Neural progenitor cell (in vitro differentiated cells): ENCODE measurements around the gene EIPR1. TPM values are rescaled to one million over a fixed set of nuclear protein-coding genes. Genes with fewer than 3 reads are reported as not detected.

Experiments
- DNase-seq: peaks from one replicate; pipeline ENCODE4 v3.0.0-alpha.2; 2016; ENCODE audit warnings: low spot score
- H2AFZ ChIP-seq: fragments of 200-600 bp; sonication (generic); replicated peaks from 2 replicates; pipeline ENCODE4 v1.6.1; 2016; ENCODE audit warnings: antibody characterized with exemption
- H3F3A ChIP-seq: fragments of 200-600 bp; sonication (generic); 2 replicates; pipeline ENCODE4 v1.6.1; 2016; ENCODE audit warnings: antibody characterized with exemption, low read depth
- H3K27ac ChIP-seq: fragments of 200-600 bp; sonication (generic); 2 replicates; pipeline ENCODE4 v1.5.1; 2016; ENCODE audit warnings: mild to moderate bottlenecking
- H3K27me3 ChIP-seq: fragments of 200-600 bp; sonication (generic); 2 replicates; pipeline ENCODE4 v1.6.1; 2016; ENCODE audit warnings: mild to moderate bottlenecking, moderate library complexity
- H3K36me3 ChIP-seq: fragments of 200-600 bp; sonication (generic); 2 replicates; pipeline ENCODE4 v1.5.1; 2016
- H3K4me1 ChIP-seq: fragments of 200-600 bp; sonication (generic); 2 replicates; pipeline ENCODE4 v1.6.1; 2016; ENCODE audit warnings: mixed run types
- H3K4me2 ChIP-seq: fragments of 200-600 bp; sonication (generic); 2 replicates; pipeline ENCODE4 v1.6.1; 2016
- H3K4me3 ChIP-seq: fragments of 200-600 bp; sonication (generic); 2 replicates; pipeline ENCODE4 v1.5.1; 2016
- H3K79me2 ChIP-seq: fragments of 200-600 bp; sonication (generic); 2 replicates; pipeline ENCODE4 v1.6.1; 2016; ENCODE audit warnings: low read depth
- H3K9ac ChIP-seq: fragments of 200-600 bp; sonication (generic); 2 replicates; pipeline ENCODE4 v1.6.1; 2016
- H3K9me3 ChIP-seq: fragments of 200-600 bp; sonication (generic); 2 replicates; pipeline ENCODE4 v1.5.1; 2016; ENCODE audit warnings: low read depth
- H4K20me1 ChIP-seq: fragments of 200-600 bp; sonication (generic); 2 replicates; pipeline ENCODE4 v1.6.1; 2016; ENCODE audit warnings: low read depth
- H3K27ac Mint-ChIP-seq: 3 replicates; pipeline ENCODE4 v1.8.0; 2021; ENCODE audit warnings: mixed read lengths
- H3K27me3 Mint-ChIP-seq: 2 replicates; pipeline ENCODE4 v1.8.0; 2022; ENCODE audit warnings: low read depth, mild to moderate bottlenecking, inconsistent platforms, moderate library complexity, mixed read lengths; ENCODE audit not compliant: insufficient read depth
- H3K36me3 Mint-ChIP-seq: 3 replicates; pipeline ENCODE4 v1.8.0; 2021; ENCODE audit warnings: mixed read lengths
- H3K4me1 Mint-ChIP-seq: 3 replicates; pipeline ENCODE4 v1.8.0; 2021; ENCODE audit warnings: mixed read lengths
- H3K4me3 Mint-ChIP-seq: 3 replicates; pipeline ENCODE4 v1.8.0; 2021; ENCODE audit warnings: mild to moderate bottlenecking, moderate library complexity, mixed read lengths
- H3K9me3 Mint-ChIP-seq: 3 replicates; pipeline ENCODE4 v1.8.0; 2020; ENCODE audit warnings: mixed read lengths
- EZH2 ChIP-seq: fragments of 200-600 bp; sonication (generic); IDR thresholded peaks from 2 replicates; pipeline ENCODE4 v1.6.1; 2017; ENCODE audit warnings: antibody characterized with exemption, mild to moderate bottlenecking, moderate library complexity
- EZH2phosphoT487 ChIP-seq: fragments of 200-600 bp; sonication (generic); IDR thresholded peaks from 2 replicates; pipeline ENCODE4 v1.6.1; 2017; ENCODE audit warnings: antibody characterized with exemption
- total RNA-seq: library from RNA; depleted of rRNA; stranded (reverse); fragments of >200 nt; gene quantifications from 2 replicates; pipeline ENCODE4 v1.2.3, GENCODE V29; 2015; ENCODE audit warnings: low replicate concordance
- TF ChIP-seq, protein P1 (sequence below): fragments of 200-600 bp; sonication (generic); IDR thresholded peaks from 2 replicates; pipeline ENCODE4 v1.5.1; 2017; ENCODE audit warnings: antibody characterized with exemption, mild to moderate bottlenecking

EIPR1 gene
- total RNA-seq, 1 donor from 2014 or later: 57.1 TPM

DNA sequence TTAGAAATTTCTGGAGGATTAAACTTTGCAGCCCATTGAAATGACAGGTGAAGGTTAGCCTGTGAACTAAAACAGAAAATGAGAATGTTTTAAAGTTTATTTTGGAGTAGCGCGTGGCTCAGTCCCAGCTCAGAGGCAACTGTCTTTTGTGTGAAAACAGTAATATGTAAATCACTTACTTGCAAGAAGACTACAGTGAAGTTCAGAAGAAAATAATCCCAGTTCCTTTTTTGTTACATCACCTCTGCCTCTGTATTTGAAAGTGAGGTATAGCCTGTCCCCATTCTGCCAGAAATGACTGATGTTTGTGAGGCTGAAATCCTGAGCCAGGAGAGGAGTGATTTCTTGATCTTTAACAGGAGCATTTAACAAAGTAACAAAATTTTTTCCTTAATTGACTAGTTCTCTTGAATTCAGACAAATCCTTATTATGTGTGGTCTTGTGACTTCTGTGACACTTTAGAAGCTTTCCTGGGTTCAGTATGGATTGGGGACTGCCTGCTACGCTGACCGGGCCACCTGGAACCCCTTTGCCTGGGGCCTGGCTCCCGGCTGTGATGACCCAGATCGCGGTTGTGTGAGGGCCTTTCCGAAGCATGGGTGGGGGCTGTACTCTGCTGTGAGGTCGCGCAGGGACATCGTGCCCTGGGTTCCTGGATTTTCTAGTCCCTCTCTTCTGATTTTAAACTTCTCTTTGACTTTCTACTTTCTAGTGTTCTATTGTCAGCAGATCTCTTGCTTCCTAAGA is 26.1 kb upstream of the EIPR1 start:
- DNase-seq: no peak
- no peaks in the 10 kb centered on the region for H3K9me3 Mint-ChIP-seq
- no peak overlapping the region for H3K27ac Mint-ChIP-seq
- peaks cover 14% of the 10 kb centered on the region for H3K36me3 Mint-ChIP-seq
- Histone ChIP-seq H3K36me3 (peaks cover 4% of the 10 kb centered on the region), H3K79me2 (no peaks in the 10 kb centered on the region), H2AFZ (no peak overlapping the region), H3K27me3 (no peaks in the 10 kb centered on the region), H3K27ac (no peak overlapping the region), H3K4me1 (peaks cover 13% of the 10 kb centered on the region), H3K4me2 (no peak overlapping the region), H4K20me1 (peaks cover 23% of the 10 kb centered on the region), H3K9ac (no peak overlapping the region), H3F3A (peaks cover 12% of the 10 kb centered on the region), H3K4me3 (no peak overlapping the region), H3K9me3 (no peaks in the 10 kb centered on the region)
- H3K27me3 Mint-ChIP-seq: no peaks in the 10 kb centered on the region
- TF ChIP-seq EZH2phosphoT487 (no peak), EZH2 (no peak)
- TF ChIP-seq, protein P1, sequence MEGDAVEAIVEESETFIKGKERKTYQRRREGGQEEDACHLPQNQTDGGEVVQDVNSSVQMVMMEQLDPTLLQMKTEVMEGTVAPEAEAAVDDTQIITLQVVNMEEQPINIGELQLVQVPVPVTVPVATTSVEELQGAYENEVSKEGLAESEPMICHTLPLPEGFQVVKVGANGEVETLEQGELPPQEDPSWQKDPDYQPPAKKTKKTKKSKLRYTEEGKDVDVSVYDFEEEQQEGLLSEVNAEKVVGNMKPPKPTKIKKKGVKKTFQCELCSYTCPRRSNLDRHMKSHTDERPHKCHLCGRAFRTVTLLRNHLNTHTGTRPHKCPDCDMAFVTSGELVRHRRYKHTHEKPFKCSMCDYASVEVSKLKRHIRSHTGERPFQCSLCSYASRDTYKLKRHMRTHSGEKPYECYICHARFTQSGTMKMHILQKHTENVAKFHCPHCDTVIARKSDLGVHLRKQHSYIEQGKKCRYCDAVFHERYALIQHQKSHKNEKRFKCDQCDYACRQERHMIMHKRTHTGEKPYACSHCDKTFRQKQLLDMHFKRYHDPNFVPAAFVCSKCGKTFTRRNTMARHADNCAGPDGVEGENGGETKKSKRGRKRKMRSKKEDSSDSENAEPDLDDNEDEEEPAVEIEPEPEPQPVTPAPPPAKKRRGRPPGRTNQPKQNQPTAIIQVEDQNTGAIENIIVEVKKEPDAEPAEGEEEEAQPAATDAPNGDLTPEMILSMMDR: no peak
- peaks cover 18% of the 10 kb centered on the region for H3K4me1 Mint-ChIP-seq
- no peak overlapping the region for H3K4me3 Mint-ChIP-seq

DNA sequence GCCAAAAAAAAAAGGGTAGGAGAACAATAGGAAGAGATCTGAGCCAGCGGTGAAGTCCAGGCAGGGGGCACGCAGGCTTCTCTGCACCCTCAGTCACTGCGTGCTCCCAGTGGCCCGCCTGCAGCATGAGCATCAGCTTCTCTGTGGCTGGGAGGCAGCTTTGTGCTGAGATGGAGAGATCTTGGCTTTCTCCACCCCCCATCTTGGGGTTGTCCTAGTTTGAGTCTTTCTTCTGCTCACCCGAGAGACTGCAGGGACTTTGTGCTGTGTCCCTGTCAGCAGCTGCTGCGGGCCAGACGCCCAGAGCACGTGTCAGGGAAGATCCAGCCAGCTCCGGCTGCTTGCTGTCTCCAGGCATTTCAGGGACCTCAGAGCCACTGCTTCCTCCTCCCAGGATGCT is 22.2 kb upstream of the EIPR1 start:
- Histone ChIP-seq H3K4me2 (peak overlapping the region; percentile 67), H4K20me1 (peaks cover 28% of the 10 kb centered on the region), H3K4me1 (peaks cover 15% of the 10 kb centered on the region), H3K4me3 (peak overlapping the region; percentile 3), H3K27ac (no peak overlapping the region), H3F3A (peaks cover 14% of the 10 kb centered on the region), H3K9ac (no peak overlapping the region), H3K27me3 (no peaks in the 10 kb centered on the region), H3K36me3 (peaks cover 23% of the 10 kb centered on the region), H2AFZ (no peak overlapping the region), H3K9me3 (peaks cover 13% of the 10 kb centered on the region), H3K79me2 (peaks cover 23% of the 10 kb centered on the region)
- Mint-ChIP-seq H3K9me3 (peaks cover 28% of the 10 kb centered on the region), H3K4me1 (peaks cover 27% of the 10 kb centered on the region), H3K4me3 (peak overlapping the region; percentile 73), H3K36me3 (peaks cover 45% of the 10 kb centered on the region), H3K27ac (peak overlapping the region; percentile 96), H3K27me3 (peaks cover 3% of the 10 kb centered on the region)
- TF ChIP-seq EZH2phosphoT487: no peak
- no peak for TF ChIP-seq EZH2
- TF ChIP-seq, protein P1: no peak
- DNase-seq: peak; percentile 56

- no peak for TF ChIP-seq EZH2
- TF ChIP-seq, protein P1: no peak
- TF ChIP-seq EZH2phosphoT487: no peak
- Histone ChIP-seq H3K27ac (no peak overlapping the region), H3K79me2 (peaks cover 23% of the 10 kb centered on the region), H3K27me3 (no peaks in the 10 kb centered on the region), H3K4me3 (peak overlapping the region; percentile 3), H4K20me1 (peaks cover 28% of the 10 kb centered on the region), H3F3A (peaks cover 14% of the 10 kb centered on the region), H3K9ac (no peak overlapping the region), H3K4me2 (peak overlapping the region; percentile 67), H3K9me3 (peaks cover 13% of the 10 kb centered on the region), H2AFZ (no peak overlapping the region), H3K4me1 (peaks cover 15% of the 10 kb centered on the region), H3K36me3 (peaks cover 26% of the 10 kb centered on the region)
- Mint-ChIP-seq H3K27ac (peak overlapping the region; percentile 96), H3K4me1 (peaks cover 27% of the 10 kb centered on the region), H3K36me3 (peaks cover 44% of the 10 kb centered on the region), H3K4me3 (peak overlapping the region; percentile 73), H3K27me3 (peaks cover 3% of the 10 kb centered on the region), H3K9me3 (peaks cover 31% of the 10 kb centered on the region)
- no peak for DNase-seq
Measured at GRCh38 chr2:3399381-3399780, 21.8 kb upstream of the EIPR1 start.
